HepG2 (cell line): ENCODE data around the gene ATP10D. TPM values are rescaled to one million over a fixed set of nuclear protein-coding genes. Genes with fewer than 3 reads are reported as not detected.

Source experiments
- FOXO1 ChIP-seq: sonication (generic); formaldehyde crosslinking; IDR thresholded peaks from 2 replicates; pipeline ENCODE4 v1.4.0; 2020; ENCODE audit warnings: missing genetic modification reagents
- HHEX ChIP-seq: IDR thresholded peaks from 2 replicates; pipeline ENCODE4 v1.6.1; 2016; ENCODE audit warnings: control low read depth
- ONECUT2 ChIP-seq: sonication (generic); formaldehyde crosslinking; IDR thresholded peaks from 2 replicates; pipeline ENCODE4 v1.4.0; 2020; ENCODE audit warnings: missing genetic modification reagents
- POLR2A ChIP-seq, 2 experiments: IDR thresholded peaks; 2 replicates each; pipeline ENCODE4 v1.6.1; 2011; ENCODE audit warnings: low read depth in 2 of 2, low read length in 2 of 2, mild to moderate bottlenecking in 1 of 2, moderate library complexity in 1 of 2; ENCODE audit not compliant: insufficient read depth in 1 of 2
- YEATS4 ChIP-seq: sonication (generic); formaldehyde crosslinking; IDR thresholded peaks from 2 replicates; pipeline ENCODE4 v1.4.0; 2020; ENCODE audit warnings: missing genetic modification reagents, borderline replicate concordance
- ZNF407 ChIP-seq: sonication (generic); formaldehyde crosslinking; IDR thresholded peaks from one replicate; pipeline ENCODE4 v1.5.1; 2020; ENCODE audit warnings: mild to moderate bottlenecking, missing genetic modification reagents; ENCODE audit errors: not compliant biosample characterization
- ZNF878 ChIP-seq: sonication (generic); formaldehyde crosslinking; IDR thresholded peaks from 2 replicates; pipeline ENCODE4 v1.8.1; 2023; ENCODE audit warnings: mild to moderate bottlenecking, missing genetic modification reagents, moderate library complexity
- polyA plus RNA-seq, 8 experiments: library from polyadenylated mRNA; depleted of rRNA in 3 of 8; stranded (reverse) in 7 of 8; unstranded in 1 of 8; fragments of >200 nt; fragmentation: Illumina TruSeq in 4 of 8; extraction: Trizol in 4 of 8; gene quantifications; 2 replicates each; pipeline versions ENCODE4 v1.2.1 to v1.2.3, GENCODE V29; 2011 to 2016; ENCODE audit warnings: low read depth in 4 of 8, missing spikeins in 1 of 8, mixed read lengths in 1 of 8; ENCODE audit not compliant: insufficient read depth in 1 of 8
- total RNA-seq, 5 experiments: library from RNA; depleted of rRNA; stranded (reverse); fragments of >200 nt; fragmentation: Illumina TruSeq; extraction: Trizol; gene quantifications; 2 replicates each; pipeline ENCODE4 v1.2.3, GENCODE V29; 2016; ENCODE audit warnings: low read depth in 1 of 5

The ATP10D gene
- total and polyA plus RNA-seq, 2 of the 13 experiments (the other 11 are each of a cell fraction or from before 2014, with no cell fraction given) = 2.2 to 9.8 TPM

- TF ChIP-seq ZNF407 (CRISPR knock-in tag) (no peak), HHEX (CRISPR knock-in tag) (no peak), POLR2A (IDR thresholded peaks at IDR 0.05; ENCODE audit: insufficient read depth in 1 of 2, low read depth in 2 of 2, low read length in 2 of 2) (no peak), ONECUT2 (CRISPR knock-in tag) (no peak), ZNF878 (CRISPR knock-in tag) (no peak), FOXO1 (CRISPR knock-in tag) (no peak), YEATS4 (CRISPR knock-in tag) (no peak)
These were observed 46.9 kb downstream of the ATP10D start (continued) for GRCh38 chr4:47531954-47532321.
